DMS 273 treated with DMSO at 0.1 percent for 48 hours (cell line): Measurements from ENCODE around the gene TMEM19.
A peak's percentile ranks its signal among the peaks of the same experiment; 100 is the strongest.

Source experiments
- DNase-seq: peaks from one replicate; lab custom pipeline; 2025; lab: John Stamatoyannopoulos, UW

Gene TMEM19

GRCh38 chr12:71685914-71686657, at the start of gene TMEM19:
TSS of gene TMEM19 (plus strand) at chr12:71686082. CDS start at chr12:71686681, 599 bp downstream.
- peak; percentile 77 for DNase-seq

GRCh38 chr12:71636704-71637115, 49.2 kb upstream of the TMEM19 start:
- DNase-seq = peak; percentile 2

GRCh38 chr12:71638499-71638898, 47.4 kb upstream of the TMEM19 start:
- no peak for DNase-seq

- DNase-seq = no peak
Observed at GRCh38 chr12:71639341-71639760, 46.5 kb upstream of the TMEM19 start.

GRCh38 chr12:71640316-71640715, 45.6 kb upstream of the TMEM19 start:
- DNase-seq = no peak

- no peak for DNase-seq
Observed at GRCh38 chr12:71641390-71641789, 44.5 kb upstream of the TMEM19 start.

- DNase-seq = no peak
Observed at GRCh38 chr12:71642264-71642663, 43.6 kb upstream of the TMEM19 start.

GRCh38 chr12:71645268-71645667, 40.6 kb upstream of the TMEM19 start:
- no peak for DNase-seq

- no peak for DNase-seq
Observed at GRCh38 chr12:71646512-71646911, 39.4 kb upstream of the TMEM19 start.

GRCh38 chr12:71648537-71648936, 37.3 kb upstream of the TMEM19 start:
- no peak for DNase-seq

- no peak for DNase-seq
Observed at GRCh38 chr12:71649401-71649800, 36.5 kb upstream of the TMEM19 start.

- DNase-seq = no peak
Observed at GRCh38 chr12:71652656-71653055, 33.2 kb upstream of the TMEM19 start.

- DNase-seq = no peak
Observed at GRCh38 chr12:71653137-71653536, 32.7 kb upstream of the TMEM19 start.

- DNase-seq = no peak
Observed at GRCh38 chr12:71654200-71654599, 31.7 kb upstream of the TMEM19 start.

GRCh38 chr12:71655495-71655894, 30.4 kb upstream of the TMEM19 start:
- no peak for DNase-seq

GRCh38 chr12:71655907-71656306, 30.0 kb upstream of the TMEM19 start:
- DNase-seq = no peak

- DNase-seq = no peak
Observed at GRCh38 chr12:71656740-71657139, 29.1 kb upstream of the TMEM19 start.

GRCh38 chr12:71661977-71662530, 23.8 kb upstream of the TMEM19 start:
- no peak for DNase-seq

- DNase-seq = no peak
Observed at GRCh38 chr12:71662849-71663560, 22.9 kb upstream of the TMEM19 start.

GRCh38 chr12:71663561-71664410, 22.1 kb upstream of the TMEM19 start, which contains the start of the genes THAP2 and ZFC3H1:
TSS of gene THAP2 (plus strand) at chr12:71664301. CDS start at chr12:71664510, 209 bp downstream.
TSS of gene ZFC3H1 (minus strand) at chr12:71663848. CDS start at chr12:71663610, 238 bp downstream.
- peak; percentile 98 for DNase-seq

- DNase-seq = no peak
Observed at GRCh38 chr12:71664411-71665089, 21.3 kb upstream of the TMEM19 start.
